IMR-90 (cell line): ENCODE results near the gene OTOA.

ENCODE experiments used
- BHLHE40 ChIP-seq: fragments of 150-350 bp; IDR thresholded peaks from 2 replicates; pipeline ENCODE4 v1.6.1; 2016; ENCODE audit warnings: mild to moderate bottlenecking, low read depth, low read length
- CEBPB ChIP-seq: IDR thresholded peaks from 2 replicates; pipeline ENCODE4 v1.6.1; 2012; ENCODE audit warnings: low read depth, low read length, improper control_type of control experiment
- CHD1 ChIP-seq: IDR thresholded peaks from 2 replicates; pipeline ENCODE4 v1.6.1; 2012; ENCODE audit warnings: low read depth, low read length, improper control_type of control experiment
- ELK1 ChIP-seq: fragments of 150-350 bp; IDR thresholded peaks from 2 replicates; pipeline ENCODE4 v1.6.1; 2016; ENCODE audit warnings: low read depth, mild to moderate bottlenecking, low read length, moderate library complexity, borderline replicate concordance
- FOS ChIP-seq: fragments of 150-350 bp; IDR thresholded peaks from 2 replicates; pipeline ENCODE4 v1.6.1; 2016; ENCODE audit warnings: low read depth, low read length
- MAZ ChIP-seq: IDR thresholded peaks from 2 replicates; pipeline ENCODE4 v1.6.1; 2012; ENCODE audit warnings: low read depth, mild to moderate bottlenecking, low read length, improper control_type of control experiment, moderate library complexity, borderline replicate concordance
- POLR2A ChIP-seq: IDR thresholded peaks from 2 replicates; pipeline ENCODE4 v1.6.1; 2012; ENCODE audit warnings: mild to moderate bottlenecking, low read depth, low read length
- RAD21 ChIP-seq: IDR thresholded peaks from 2 replicates; pipeline ENCODE4 v1.6.1; 2012; ENCODE audit warnings: low read length, improper control_type of control experiment
- RCOR1 ChIP-seq: IDR thresholded peaks from 2 replicates; pipeline ENCODE4 v1.6.1; 2012; ENCODE audit warnings: mild to moderate bottlenecking, low read length, improper control_type of control experiment; ENCODE audit not compliant: insufficient replicate concordance
- RFX5 ChIP-seq: IDR thresholded peaks from 2 replicates; pipeline ENCODE4 v1.8.0; 2012; ENCODE audit warnings: low read depth, mild to moderate bottlenecking, low read length, moderate library complexity
- SMC3 ChIP-seq: fragments of 150-350 bp; IDR thresholded peaks from 2 replicates; pipeline ENCODE4 v1.6.1; 2016; ENCODE audit warnings: low read depth, mild to moderate bottlenecking, antibody characterized with exemption, low read length, moderate library complexity
- USF2 ChIP-seq: fragments of 150-350 bp; IDR thresholded peaks from 2 replicates; pipeline ENCODE4 v1.6.1; 2017; ENCODE audit warnings: mild to moderate bottlenecking, antibody characterized with exemption, low read length, low read depth
- TF ChIP-seq, protein P1 (sequence below): conservative IDR thresholded peaks from 2 replicates; pipeline ENCODE4 v1.5.1; 2012; ENCODE audit warnings: mild to moderate bottlenecking, low read depth, low read length, improper control_type of control experiment

- TF ChIP-seq SMC3 (no peak), MAZ (no peak), USF2 (no peak), RFX5 (no peak), ELK1 (no peak), RCOR1 (no peak), BHLHE40 (no peak), POLR2A (no peak), CHD1 (no peak), RAD21 (no peak), CEBPB (no peak), FOS (no peak)
- TF ChIP-seq, protein P1, sequence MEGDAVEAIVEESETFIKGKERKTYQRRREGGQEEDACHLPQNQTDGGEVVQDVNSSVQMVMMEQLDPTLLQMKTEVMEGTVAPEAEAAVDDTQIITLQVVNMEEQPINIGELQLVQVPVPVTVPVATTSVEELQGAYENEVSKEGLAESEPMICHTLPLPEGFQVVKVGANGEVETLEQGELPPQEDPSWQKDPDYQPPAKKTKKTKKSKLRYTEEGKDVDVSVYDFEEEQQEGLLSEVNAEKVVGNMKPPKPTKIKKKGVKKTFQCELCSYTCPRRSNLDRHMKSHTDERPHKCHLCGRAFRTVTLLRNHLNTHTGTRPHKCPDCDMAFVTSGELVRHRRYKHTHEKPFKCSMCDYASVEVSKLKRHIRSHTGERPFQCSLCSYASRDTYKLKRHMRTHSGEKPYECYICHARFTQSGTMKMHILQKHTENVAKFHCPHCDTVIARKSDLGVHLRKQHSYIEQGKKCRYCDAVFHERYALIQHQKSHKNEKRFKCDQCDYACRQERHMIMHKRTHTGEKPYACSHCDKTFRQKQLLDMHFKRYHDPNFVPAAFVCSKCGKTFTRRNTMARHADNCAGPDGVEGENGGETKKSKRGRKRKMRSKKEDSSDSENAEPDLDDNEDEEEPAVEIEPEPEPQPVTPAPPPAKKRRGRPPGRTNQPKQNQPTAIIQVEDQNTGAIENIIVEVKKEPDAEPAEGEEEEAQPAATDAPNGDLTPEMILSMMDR, result no peak
These were observed 12.3 kb upstream of the OTOA start for GRCh38 chr16:21651515-21651914.
